ENCODE measurements around the gene GRID1. TPM values are rescaled to one million over a fixed set of nuclear protein-coding genes. Genes with fewer than 3 reads are reported as not detected.
A peak's percentile ranks its signal among the peaks of the same experiment; 100 is the strongest.

Gene GRID1
- total RNA-seq, 1 experiment from 2014 or later, result 5.6 TPM

DNA sequence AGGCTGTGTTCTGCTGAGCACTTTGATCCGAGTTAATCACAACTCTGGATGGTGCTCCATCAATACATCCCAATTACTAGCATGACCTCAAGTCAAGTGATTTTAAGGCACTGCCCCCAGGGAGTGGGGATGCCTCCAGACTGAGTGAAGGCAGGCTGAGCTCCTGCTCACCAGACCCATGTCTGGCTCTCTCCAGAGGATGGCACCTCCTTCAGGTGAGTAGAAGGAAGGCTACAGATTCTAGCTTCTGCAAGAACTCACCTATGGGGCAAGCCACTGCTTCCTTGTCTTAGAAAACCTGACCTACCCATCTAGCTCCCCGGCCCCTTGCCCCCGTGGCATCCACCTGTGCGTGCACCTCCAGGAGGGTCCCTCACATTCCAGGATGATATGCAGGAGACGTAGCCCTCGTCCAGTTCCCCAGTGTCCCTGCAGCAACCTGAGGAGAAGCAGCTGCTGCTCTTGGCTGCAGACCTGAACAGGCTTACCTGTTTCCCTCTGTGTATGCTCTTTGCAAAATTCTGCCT is 390.3 kb downstream of the GRID1 start:
- ATAC-seq, result peak; percentile 79
- Histone ChIP-seq H3K27ac (ENCODE audit: low read depth, low read length) (no peak overlapping the region), H3K4me1 (ENCODE audit: control insufficient read depth in 1 of 2, insufficient read depth in 2 of 2, low read length in 2 of 2) (no peaks in the 10 kb centered on the region), H3K9me2 (ENCODE audit: insufficient read depth) (no peaks in the 10 kb centered on the region), H3K79me2 (ENCODE audit: insufficient read depth, low read length) (no peaks in the 10 kb centered on the region), H3K4me3 (replicated peaks in 1 of 2; ENCODE audit: low read depth in 1 of 2, low read length in 2 of 2) (no peak overlapping the region), H3K36me3 (ENCODE audit: control insufficient read depth in 1 of 2, insufficient read depth in 2 of 2, low read length in 2 of 2) (no peaks in the 10 kb centered on the region), H3K9me3 (ENCODE audit: control insufficient read depth in 1 of 2, insufficient read depth in 1 of 2, low read depth in 1 of 2, low read length in 2 of 2) (no peaks in the 10 kb centered on the region), H3K9ac (ENCODE audit: low read length) (no peak overlapping the region), H4K20me1 (ENCODE audit: insufficient read depth) (no peaks in the 10 kb centered on the region), H3K4me2 (ENCODE audit: low read length) (no peak overlapping the region), H2AFZ (ENCODE audit: low read depth, low read length, poor library complexity, severe bottlenecking) (no peak overlapping the region), H3K27me3 (ENCODE audit: insufficient read depth, low read length) (no peaks in the 10 kb centered on the region)
- TF ChIP-seq YY1 (IDR thresholded peaks at IDR 0.05; ENCODE audit: extremely low read depth, insufficient replicate concordance, low read depth, low read length), result no peak
- no peak for TF ChIP-seq EZH2 (IDR thresholded peaks at IDR 0.05)
- TF ChIP-seq RAD21 (IDR thresholded peaks at IDR 0.05; ENCODE audit: low read depth), result peak; percentile 24; the same call in 1 of the 2 replicates
- TF ChIP-seq CTCF (IDR thresholded peaks at IDR 0.05 in 2 of 3, conservative IDR thresholded peaks at IDR 0.05 in 1 of 3; ENCODE audit: borderline replicate concordance in 1 of 3, insufficient read depth in 1 of 3, low read depth in 2 of 3, low read length in 2 of 3), result peak in 1 of 3 experiments; percentile 40; a peak in 2 of 6 replicates
- ChIA-PET CTCF (no interaction called here), RAD21 (ENCODE audit: low non-redundant PET in 1 of 2, low total read pairs in 2 of 2, uncharacterized antibody in 2 of 2, unreplicated experiment in 2 of 2) (no interaction called here), POLR2A (no interaction called here)
- DNase-seq (ENCODE audit: low read depth, low spot score), result no peak
- BruUV-seq (replicated peaks), result no TSS peak
- intact Hi-C loops (cut with micrococcal nuclease), result no loop called here

DNA sequence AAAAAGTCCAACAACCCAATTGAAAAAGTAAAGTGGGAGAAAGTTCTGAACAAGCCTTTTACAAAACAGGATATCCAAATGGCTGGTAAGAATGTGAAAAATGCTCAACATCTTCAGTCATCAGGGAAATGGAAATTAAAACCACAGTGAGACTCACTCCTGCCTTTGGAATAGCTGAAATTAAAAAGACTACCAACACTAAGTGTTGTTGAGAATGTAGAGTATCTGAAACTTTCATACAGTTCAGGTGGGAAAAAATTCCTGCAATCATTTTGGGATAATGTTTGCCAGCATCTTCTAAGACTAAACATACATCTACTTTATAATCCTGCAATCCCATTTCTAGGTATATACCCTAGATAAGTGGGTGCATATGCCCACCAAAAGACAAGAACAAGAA is 395.1 kb downstream of the GRID1 start:
- H3K4me2 ChIP-seq (ENCODE audit: low read length), result no peak overlapping the region
- no peak for ATAC-seq
- intact Hi-C loops (cut with micrococcal nuclease), result no loop called here

More for the DNA sequence above, 395.1 kb downstream of the GRID1 start:
- Histone ChIP-seq H4K20me1 (ENCODE audit: insufficient read depth) (no peaks in the 10 kb centered on the region), H3K36me3 (ENCODE audit: control insufficient read depth in 1 of 2, insufficient read depth in 2 of 2, low read length in 2 of 2) (no peaks in the 10 kb centered on the region), H3K9ac (ENCODE audit: low read length) (no peak overlapping the region), H3K4me1 (ENCODE audit: control insufficient read depth in 1 of 2, insufficient read depth in 2 of 2, low read length in 2 of 2) (peaks cover 0 to 8% of the 10 kb centered on the region in 2 experiments; a peak in 1 of 4 replicates), H3K79me2 (ENCODE audit: insufficient read depth, low read length) (no peaks in the 10 kb centered on the region), H3K4me3 (replicated peaks in 1 of 2; ENCODE audit: low read depth in 1 of 2, low read length in 2 of 2) (no peak overlapping the region), H3K9me2 (ENCODE audit: insufficient read depth) (no peaks in the 10 kb centered on the region), H3K27me3 (ENCODE audit: insufficient read depth, low read length) (no peaks in the 10 kb centered on the region), H3K9me3 (ENCODE audit: control insufficient read depth in 1 of 2, insufficient read depth in 1 of 2, low read depth in 1 of 2, low read length in 2 of 2) (no peaks in the 10 kb centered on the region), H2AFZ (ENCODE audit: low read depth, low read length, poor library complexity, severe bottlenecking) (no peak overlapping the region), H3K27ac (ENCODE audit: low read depth, low read length) (no peak overlapping the region)
- CTCF ChIA-PET, result no interaction called here
- POLR2A ChIA-PET, result no interaction called here
- no peak for TF ChIP-seq CEBPB (IDR thresholded peaks at IDR 0.05; ENCODE audit: low read depth)
- TF ChIP-seq EGR1 (IDR thresholded peaks at IDR 0.05; ENCODE audit: low read depth), result no peak
- RAD21 ChIA-PET (ENCODE audit: low non-redundant PET in 1 of 2, low total read pairs in 2 of 2, uncharacterized antibody in 2 of 2, unreplicated experiment in 2 of 2), result no interaction called here
- BruUV-seq (replicated peaks), result no TSS peak
- DNase-seq (ENCODE audit: low read depth, low spot score), result no peak

All from HCT116 (cell line).